ENCODE measurements around the gene CNBP. TPM values are rescaled to one million over a fixed set of nuclear protein-coding genes. Genes with fewer than 3 reads are reported as not detected.

Gene CNBP
- total RNA-seq, result 100 to 1,000 TPM; 248 to 291 TPM
- polyA plus RNA-seq (ENCODE audit: insufficient read depth, low read depth, low replicate concordance), result 295 TPM
- long read RNA-seq, donor 1, transcript CNBP-201 (5 exons, 1,664 nt), result major isoform, 84 of 223 reads
- long read RNA-seq, donor 1, transcript CNBP-204 (5 exons, 1,641 nt), result minor isoform, 27 of 223 reads
- long read RNA-seq, donor 1, transcript CNBP-207 (5 exons, 1,626 nt), result minor isoform, 70 of 223 reads
- long read RNA-seq, donor 1, partial matches to known transcripts, result 6 of 223 reads
- long read RNA-seq, donor 1, other reads (novel, unspliced or antisense), result 26 of 223 reads
- long read RNA-seq, donor 2, transcript CNBP-204 (5 exons, 1,641 nt), result minor isoform, 24 of 166 reads
- long read RNA-seq, donor 2, transcript CNBP-207 (5 exons, 1,626 nt), result minor isoform, 58 of 166 reads
- long read RNA-seq, donor 2, transcript CNBP-201 (5 exons, 1,664 nt), result major isoform, 64 of 166 reads
- long read RNA-seq, donor 2, partial matches to known transcripts, result 5 of 166 reads
- long read RNA-seq, donor 2, other reads (novel, unspliced or antisense), result 9 of 166 reads

- Histone ChIP-seq H3K27ac (peak within 1 kb of the TSS; percentile 98 to 99), H3K4me3 (peak within 1 kb of the TSS; percentile 97 to 100), H3K4me1 (peaks cover 26% of the 10 kb centered on the region), H3K9me3 (no peaks in the 10 kb centered on the region), H3K36me3 (ENCODE audit: low read depth, missing control alignments) (no peaks in the 10 kb centered on the region), H3K27me3 (no peaks in the 10 kb centered on the region)
- WGBS, 2 donors, result 0% methylated on average over 1 to 73 of the region's 83 CpGs
- peak; percentile 82 for TF ChIP-seq POLR2A (IDR thresholded peaks at IDR 0.05)
- TF ChIP-seq CTCF (IDR thresholded peaks at IDR 0.05), result no peak
- DNase-seq, result peak; percentile 95
- intact Hi-C loops (cut with DNase I; ENCODE audit: low total_unique reads), result no loop called here
Measured at GRCh38 chr3:129183569-129184395, at the start of gene CNBP. Gene CNBP (minus strand): TSS chr3:129183896. CDS start chr3:129171757, 12,139 bp downstream.

DNA sequence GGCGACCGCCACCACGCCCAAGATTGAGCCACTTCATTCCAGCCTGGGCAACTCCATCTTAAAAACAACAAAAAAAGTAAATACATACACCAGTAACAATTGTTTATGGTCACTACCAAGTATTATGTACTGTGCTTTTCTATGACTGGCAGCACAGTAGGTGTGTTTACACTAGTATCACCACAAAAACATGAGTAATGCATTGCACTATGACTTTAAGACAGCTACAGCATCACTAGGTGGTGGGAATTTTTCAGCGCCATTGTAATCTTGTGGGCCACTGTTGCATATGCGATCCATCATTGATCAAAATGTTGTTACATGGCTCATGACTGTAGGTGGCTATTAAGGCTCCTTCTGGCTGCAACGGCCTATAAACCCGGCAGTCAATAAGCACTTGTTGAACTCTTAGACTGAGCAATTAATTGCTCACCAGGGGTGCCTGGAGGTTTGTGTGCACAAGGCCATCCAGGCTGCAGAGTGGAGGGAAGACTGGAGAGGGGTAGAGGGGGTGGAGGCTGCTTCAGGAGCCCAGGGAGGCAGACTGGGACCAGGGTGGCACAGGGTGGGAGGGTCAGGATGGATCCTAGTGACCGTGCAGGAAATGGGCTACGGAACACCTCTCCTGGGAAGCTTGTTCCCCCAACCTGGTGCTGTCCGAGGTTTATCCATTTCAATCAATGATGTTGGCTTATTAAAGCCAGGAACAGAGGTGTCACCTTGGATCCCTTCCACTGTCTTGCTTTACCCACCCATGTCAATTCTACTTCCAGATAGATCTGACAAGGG lies 47.8 kb upstream of the CNBP start:
- no peak for DNase-seq
- no peak overlapping the region for H3K27ac ChIP-seq
- intact Hi-C loops (cut with DNase I; ENCODE audit: low total_unique reads), result no loop called here
- WGBS, 2 donors, result 80 to 85% methylated on average over 10 of the region's 10 CpGs
- H3K4me1 ChIP-seq, result peaks cover 5% of the 10 kb centered on the region
- H3K36me3 ChIP-seq (ENCODE audit: low read depth, missing control alignments), result no peaks in the 10 kb centered on the region
- H3K27me3 ChIP-seq, result no peaks in the 10 kb centered on the region
- H3K9me3 ChIP-seq, result no peaks in the 10 kb centered on the region
- TF ChIP-seq CTCF (IDR thresholded peaks at IDR 0.05) (no peak), POLR2A (IDR thresholded peaks at IDR 0.05) (no peak)
- H3K4me3 ChIP-seq, result no peak overlapping the region

DNA sequence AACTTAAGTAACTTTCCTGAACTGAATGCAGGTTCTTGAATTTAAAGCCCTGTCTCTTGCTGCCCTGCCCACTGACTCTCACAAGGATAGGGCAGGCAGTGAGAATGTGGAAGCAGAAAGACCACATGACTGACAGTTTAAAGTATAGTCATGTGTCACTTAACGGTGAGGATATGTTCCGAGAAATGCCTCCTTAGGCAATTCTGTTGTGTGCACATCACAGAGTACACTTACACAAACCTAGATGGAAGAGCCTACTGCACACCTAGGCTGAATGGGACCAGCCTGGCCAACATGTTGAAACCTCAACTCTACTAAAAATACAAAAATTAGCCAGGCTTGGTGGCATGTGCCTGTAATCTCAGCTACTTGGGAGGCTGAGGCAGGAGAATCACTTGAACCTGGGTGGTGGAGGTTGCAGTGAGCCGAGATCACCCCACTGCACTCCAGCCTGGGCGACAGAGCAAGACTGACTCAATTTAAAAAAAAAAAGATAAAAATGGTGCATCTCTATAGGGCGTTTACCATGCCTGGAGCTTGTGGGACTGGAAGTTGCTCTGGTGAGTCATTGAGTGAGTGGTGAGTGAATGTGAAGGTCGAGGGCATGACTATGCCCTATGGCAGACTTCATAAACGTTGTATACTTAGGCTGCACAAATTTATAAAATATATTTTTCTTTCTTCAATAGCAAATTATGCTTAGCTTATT lies 46.8 kb upstream of the CNBP start:
- H3K4me1 ChIP-seq, result peaks cover 10% of the 10 kb centered on the region

More for the DNA sequence above, 46.8 kb upstream of the CNBP start:
- no peak for TF ChIP-seq CTCF (IDR thresholded peaks at IDR 0.05)
- DNase-seq, result no peak
- H3K9me3 ChIP-seq, result no peaks in the 10 kb centered on the region
- WGBS, 2 donors, result 78% methylated on average over 7 of the region's 7 CpGs
- no peaks in the 10 kb centered on the region for H3K27me3 ChIP-seq
- intact Hi-C loops (cut with DNase I; ENCODE audit: low total_unique reads), result no loop called here
- no peak overlapping the region for H3K27ac ChIP-seq
- H3K4me3 ChIP-seq, result no peak overlapping the region
- H3K36me3 ChIP-seq (ENCODE audit: low read depth, missing control alignments), result no peaks in the 10 kb centered on the region
